Karpas-422 (cell line): ENCODE measurements around the gene SEH1L. TPM values are rescaled to one million over a fixed set of nuclear protein-coding genes. Genes with fewer than 3 reads are reported as not detected.
"Not testable (repeated sequence)": the region's sequence is repeated elsewhere in the genome, so short reads cannot be mapped to it uniquely, and the experiment has no call there.

Experiments used
- DNase-seq: peaks from one replicate; pipeline ENCODE4 v3.0.0-alpha.2; 2015
- H2AFZ ChIP-seq: fragments of 200-600 bp; sonication (generic); 2 replicates; pipeline ENCODE4 v1.6.1; 2014; ENCODE audit warnings: antibody characterized with exemption, low read length, mixed read lengths
- H3K27ac ChIP-seq: fragments of 200-600 bp; sonication (generic); 2 replicates; pipeline ENCODE4 v1.5.1; 2014; ENCODE audit warnings: mild to moderate bottlenecking, low read length, moderate library complexity
- H3K27me3 ChIP-seq: fragments of 200-600 bp; sonication (generic); 2 replicates; pipeline ENCODE4 v1.6.1; 2014; ENCODE audit warnings: low read length, mixed read lengths
- H3K36me3 ChIP-seq: fragments of 200-600 bp; sonication (generic); 2 replicates; pipeline ENCODE4 v1.6.1; 2014; ENCODE audit warnings: low read length, mixed read lengths; ENCODE audit not compliant: insufficient read depth
- H3K4me1 ChIP-seq: fragments of 200-600 bp; sonication (generic); 2 replicates; pipeline ENCODE4 v1.6.1; 2014; ENCODE audit warnings: mild to moderate bottlenecking, low read length, mixed read lengths
- H3K4me2 ChIP-seq: fragments of 200-600 bp; sonication (generic); 2 replicates; pipeline ENCODE4 v1.6.1; 2014; ENCODE audit warnings: low read length, low read depth, mild to moderate bottlenecking; ENCODE audit not compliant: poor library complexity, severe bottlenecking
- H3K4me3 ChIP-seq: fragments of 200-600 bp; sonication (generic); 2 replicates; pipeline ENCODE4 v1.5.1; 2014; ENCODE audit warnings: mild to moderate bottlenecking, antibody characterized with exemption, low read length, mixed read lengths
- H3K79me2 ChIP-seq: fragments of 200-600 bp; sonication (generic); 2 replicates; pipeline ENCODE4 v1.6.1; 2014; ENCODE audit warnings: mild to moderate bottlenecking, low read length, mixed read lengths
- H3K9ac ChIP-seq: fragments of 200-600 bp; sonication (generic); 2 replicates; pipeline ENCODE4 v1.6.0; 2014; ENCODE audit warnings: low read length
- H3K9me2 ChIP-seq: fragments of 200-600 bp; sonication (generic), shearing (Covaris generic); replicated peaks from 2 replicates; pipeline ENCODE4 v1.6.0; 2014; ENCODE audit warnings: mild to moderate bottlenecking, low read length, moderate library complexity; ENCODE audit not compliant: insufficient read depth
- H3K9me3 ChIP-seq: fragments of 300-700, 200-600 bp; sonication (generic); 2 replicates; pipeline ENCODE4 v1.6.1; 2014; ENCODE audit warnings: low read length, mixed read lengths
- H4K20me1 ChIP-seq: fragments of 200-600 bp; sonication (generic); 2 replicates; pipeline ENCODE4 v1.6.1; 2014; ENCODE audit warnings: mild to moderate bottlenecking, antibody characterized with exemption, low read length, low read depth; ENCODE audit not compliant: insufficient read depth
- total RNA-seq: library from RNA; depleted of rRNA; stranded (reverse); fragments of >200 nt; shearing (Covaris generic); gene quantifications from 2 replicates; pipeline ENCODE4 v1.2.3, GENCODE V29; 2014; ENCODE audit warnings: low replicate concordance

The SEH1L gene
- total RNA-seq, 1 experiment from 2014 or later = 64.4 TPM

DNA sequence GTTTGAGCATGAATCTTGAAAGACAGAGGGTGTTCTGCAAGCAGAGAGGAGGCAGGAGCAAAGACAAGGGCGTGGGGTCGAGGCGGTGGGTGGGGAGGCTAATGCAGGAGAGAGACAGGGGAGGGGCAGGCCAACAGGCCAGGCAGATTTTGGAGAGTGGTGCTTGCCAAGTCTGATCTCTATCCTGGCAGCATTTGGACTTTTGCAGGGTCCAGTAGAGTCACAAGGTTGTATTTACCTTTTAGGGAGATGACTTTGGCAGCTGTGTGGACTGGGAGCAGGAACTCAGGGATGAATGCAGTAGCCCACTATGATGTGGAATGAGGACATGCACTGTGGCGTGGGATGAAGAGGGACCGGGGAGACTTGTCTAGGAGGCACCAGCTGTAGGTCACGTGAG is 27.7 kb downstream of the SEH1L start:
- no peak for DNase-seq
- peaks cover 39% of the 10 kb centered on the region for H3K36me3 ChIP-seq

DNA sequence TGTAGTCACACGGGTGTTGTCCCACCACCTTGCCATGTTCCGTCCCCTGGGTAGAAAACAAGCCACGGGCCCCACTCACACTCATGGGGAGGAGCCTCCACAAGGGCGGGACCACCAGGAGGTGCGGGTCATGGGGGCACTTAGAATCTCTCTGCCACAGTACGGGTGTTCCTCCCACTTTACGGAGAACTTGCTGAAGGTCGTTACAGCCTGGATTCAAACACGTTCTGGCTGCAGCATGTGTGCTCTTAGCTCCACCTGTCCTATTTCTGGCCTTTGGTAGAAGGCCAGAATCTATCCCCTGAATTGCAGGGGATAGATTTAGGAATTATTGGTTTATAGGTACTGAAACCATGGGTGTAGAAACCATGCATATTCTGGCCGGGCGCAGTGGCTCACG is 28.5 kb downstream of the SEH1L start:
- H3K4me3 ChIP-seq = no peak overlapping the region
- no peaks in the 10 kb centered on the region for H3K27me3 ChIP-seq
- no peaks in the 10 kb centered on the region for H3K4me1 ChIP-seq
- H3K9me2 ChIP-seq = no peaks in the 10 kb centered on the region
- no peaks in the 10 kb centered on the region for H3K9me3 ChIP-seq
- H3K36me3 ChIP-seq = peaks cover 38% of the 10 kb centered on the region
- no peak overlapping the region for H3K9ac ChIP-seq
- H2AFZ ChIP-seq = no peak overlapping the region
- no peak overlapping the region for H3K4me2 ChIP-seq
- DNase-seq = no peak
- H4K20me1 ChIP-seq = no peaks in the 10 kb centered on the region
- no peak overlapping the region for H3K27ac ChIP-seq
- peaks cover 38% of the 10 kb centered on the region for H3K79me2 ChIP-seq

More for the DNA sequence above, 27.7 kb downstream of the SEH1L start:
- Histone ChIP-seq H3K4me3 (no peak overlapping the region), H3K9me2 (no peaks in the 10 kb centered on the region), H2AFZ (no peak overlapping the region), H3K9me3 (no peaks in the 10 kb centered on the region), H3K4me2 (no peak overlapping the region), H3K27ac (no peak overlapping the region), H3K9ac (no peak overlapping the region), H4K20me1 (no peaks in the 10 kb centered on the region), H3K79me2 (peaks cover 44% of the 10 kb centered on the region), H3K27me3 (no peaks in the 10 kb centered on the region), H3K4me1 (no peaks in the 10 kb centered on the region)

DNA sequence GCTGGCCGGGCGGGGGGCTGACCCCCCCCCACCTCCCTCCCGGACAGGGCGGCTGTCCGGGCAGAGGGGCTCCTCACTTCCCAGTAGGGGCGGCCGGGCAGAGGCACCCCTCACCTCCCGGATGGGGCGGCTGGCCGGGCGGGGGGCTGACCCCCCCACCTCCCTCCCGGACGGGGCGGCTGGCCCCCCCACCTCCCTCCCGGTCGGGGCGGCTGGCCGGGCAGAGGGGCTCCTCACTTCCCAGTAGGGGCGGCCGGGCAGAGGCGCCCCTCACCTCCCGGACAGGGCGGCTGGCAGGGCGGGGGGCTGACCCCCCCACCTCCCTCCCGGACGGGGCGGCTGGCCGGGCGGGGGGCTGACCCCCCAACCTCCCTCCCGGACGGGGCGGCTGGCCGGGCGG is 32.3 kb downstream of the SEH1L start:
- H3K9me2 ChIP-seq, DNase-seq, H3K9ac ChIP-seq, H3K4me2 ChIP-seq, H4K20me1 ChIP-seq, H3K27me3 ChIP-seq, H2AFZ ChIP-seq, H3K27ac ChIP-seq, H3K9me3 ChIP-seq, H3K4me1 ChIP-seq, H3K4me3 ChIP-seq: not testable (repeated sequence)
- Histone ChIP-seq H3K36me3 (peaks cover 41% of the 10 kb centered on the region), H3K79me2 (peaks cover 27% of the 10 kb centered on the region)

DNA sequence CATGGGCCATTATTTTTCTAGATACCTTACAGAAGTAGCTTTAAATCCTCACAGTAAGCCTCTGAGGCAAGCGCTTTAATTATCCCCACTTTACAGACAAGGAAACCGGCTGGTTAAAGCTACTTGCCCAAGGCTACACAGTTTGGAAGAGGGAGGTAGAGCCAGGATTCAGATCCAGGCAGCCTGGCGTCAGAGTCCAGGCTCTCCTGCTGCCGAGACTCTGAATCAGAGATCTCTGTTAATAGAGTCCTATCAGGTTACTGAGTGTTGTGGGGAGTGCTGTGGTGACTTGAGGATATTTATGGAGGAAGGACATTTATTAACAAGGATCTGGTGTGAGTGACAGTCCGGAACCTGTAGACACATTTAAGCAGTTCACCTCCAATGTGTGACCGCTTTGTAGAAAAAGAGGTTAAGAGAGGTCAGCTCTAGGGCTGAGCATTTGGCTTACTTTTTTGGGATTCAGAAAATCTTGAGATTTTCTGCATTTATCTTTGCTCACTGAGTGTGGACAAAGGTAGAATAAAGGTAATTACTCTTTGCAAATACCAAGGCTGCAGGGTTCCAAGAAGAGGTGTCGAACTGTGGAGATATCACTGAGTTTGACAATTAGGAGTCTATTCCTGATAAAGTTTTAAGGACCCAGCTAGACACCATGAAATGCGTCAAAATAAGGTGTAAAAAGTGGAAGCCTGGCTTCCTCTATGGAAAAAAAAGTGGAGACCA is 41.7 kb downstream of the SEH1L start:
- H3K36me3 ChIP-seq = peaks cover 24% of the 10 kb centered on the region; the same call in 1 of the 2 replicates
- no peaks in the 10 kb centered on the region for H3K9me2 ChIP-seq
- DNase-seq = no peak
- H3K9ac ChIP-seq = peak overlapping the region; percentile 93; the same call in 1 of the 2 replicates
- H3K4me2 ChIP-seq = peak overlapping the region; percentile 87
- H3K27ac ChIP-seq = no peak overlapping the region; the same call in 1 of the 2 replicates
- peaks cover 31% of the 10 kb centered on the region for H3K79me2 ChIP-seq
- peaks cover 5% of the 10 kb centered on the region; the same call in 1 of the 2 replicates for H4K20me1 ChIP-seq
- H3K27me3 ChIP-seq = no peaks in the 10 kb centered on the region
- H3K4me3 ChIP-seq = peak overlapping the region; percentile 90; the same call in 1 of the 2 replicates
- peaks cover 27% of the 10 kb centered on the region for H3K4me1 ChIP-seq
- no peaks in the 10 kb centered on the region for H3K9me3 ChIP-seq
- H2AFZ ChIP-seq = no peak overlapping the region

DNA sequence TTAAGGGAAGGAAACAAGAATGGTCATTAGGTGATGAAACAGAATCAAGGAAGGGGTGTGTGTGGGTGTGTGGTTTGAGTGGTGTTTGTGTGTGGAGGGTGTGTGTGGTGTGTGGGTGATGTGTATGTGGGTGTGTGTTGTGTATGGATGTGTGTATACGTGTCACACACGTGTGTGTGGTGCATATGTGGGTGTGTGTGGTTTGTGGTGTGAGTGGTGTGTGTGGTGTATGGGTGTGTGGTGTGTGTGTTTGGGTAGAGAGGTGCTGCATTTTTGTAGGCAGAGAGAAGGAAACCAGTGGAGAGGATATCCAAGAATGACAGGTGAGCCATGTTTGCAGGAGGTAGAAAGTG is 42.3 kb downstream of the SEH1L start:
- peaks cover 35% of the 10 kb centered on the region for H3K79me2 ChIP-seq
- DNase-seq = peak; percentile 48
- peaks cover 21% of the 10 kb centered on the region; the same call in 1 of the 2 replicates for H3K36me3 ChIP-seq
- H3K9ac ChIP-seq = peak overlapping the region; percentile 93
- peaks cover 27% of the 10 kb centered on the region for H3K4me1 ChIP-seq
- no peaks in the 10 kb centered on the region for H3K9me2 ChIP-seq
- H2AFZ ChIP-seq = no peak overlapping the region
- no peaks in the 10 kb centered on the region for H3K27me3 ChIP-seq
- peak overlapping the region; percentile 90 for H3K4me3 ChIP-seq
- peak overlapping the region; percentile 87 for H3K4me2 ChIP-seq
- peak overlapping the region; percentile 87 for H3K27ac ChIP-seq
- no peaks in the 10 kb centered on the region for H3K9me3 ChIP-seq
- H4K20me1 ChIP-seq = peaks cover 5% of the 10 kb centered on the region; the same call in 1 of the 2 replicates

DNA sequence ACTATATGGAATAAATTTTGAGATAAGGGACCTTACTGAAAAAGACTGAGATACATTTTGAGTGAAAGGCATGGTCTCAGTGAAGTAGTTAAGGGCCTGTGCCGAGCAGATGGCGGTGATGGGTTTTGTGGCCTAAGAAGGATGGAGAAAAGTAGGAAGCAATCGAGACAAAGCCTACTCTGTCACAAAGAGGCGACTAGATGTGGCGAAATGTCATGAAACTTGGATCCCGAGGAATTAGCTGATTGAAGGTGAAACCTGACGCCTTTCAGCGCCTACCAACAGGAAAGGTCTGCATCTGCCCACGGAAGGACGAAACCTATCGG is 42.8 kb downstream of the SEH1L start:
- Histone ChIP-seq H3K9me2 (no peaks in the 10 kb centered on the region), H2AFZ (peak overlapping the region; percentile 63; the same call in 1 of the 2 replicates), H3K4me1 (peaks cover 30% of the 10 kb centered on the region), H3K4me2 (peak overlapping the region; percentile 87), H3K27ac (peak overlapping the region; percentile 87), H3K4me3 (peak overlapping the region; percentile 90), H3K9ac (peak overlapping the region; percentile 93), H3K36me3 (peaks cover 18% of the 10 kb centered on the region), H3K27me3 (no peaks in the 10 kb centered on the region), H3K9me3 (no peaks in the 10 kb centered on the region), H3K79me2 (peaks cover 40% of the 10 kb centered on the region), H4K20me1 (peaks cover 5% of the 10 kb centered on the region; the same call in 1 of the 2 replicates)
- no peak for DNase-seq

DNA sequence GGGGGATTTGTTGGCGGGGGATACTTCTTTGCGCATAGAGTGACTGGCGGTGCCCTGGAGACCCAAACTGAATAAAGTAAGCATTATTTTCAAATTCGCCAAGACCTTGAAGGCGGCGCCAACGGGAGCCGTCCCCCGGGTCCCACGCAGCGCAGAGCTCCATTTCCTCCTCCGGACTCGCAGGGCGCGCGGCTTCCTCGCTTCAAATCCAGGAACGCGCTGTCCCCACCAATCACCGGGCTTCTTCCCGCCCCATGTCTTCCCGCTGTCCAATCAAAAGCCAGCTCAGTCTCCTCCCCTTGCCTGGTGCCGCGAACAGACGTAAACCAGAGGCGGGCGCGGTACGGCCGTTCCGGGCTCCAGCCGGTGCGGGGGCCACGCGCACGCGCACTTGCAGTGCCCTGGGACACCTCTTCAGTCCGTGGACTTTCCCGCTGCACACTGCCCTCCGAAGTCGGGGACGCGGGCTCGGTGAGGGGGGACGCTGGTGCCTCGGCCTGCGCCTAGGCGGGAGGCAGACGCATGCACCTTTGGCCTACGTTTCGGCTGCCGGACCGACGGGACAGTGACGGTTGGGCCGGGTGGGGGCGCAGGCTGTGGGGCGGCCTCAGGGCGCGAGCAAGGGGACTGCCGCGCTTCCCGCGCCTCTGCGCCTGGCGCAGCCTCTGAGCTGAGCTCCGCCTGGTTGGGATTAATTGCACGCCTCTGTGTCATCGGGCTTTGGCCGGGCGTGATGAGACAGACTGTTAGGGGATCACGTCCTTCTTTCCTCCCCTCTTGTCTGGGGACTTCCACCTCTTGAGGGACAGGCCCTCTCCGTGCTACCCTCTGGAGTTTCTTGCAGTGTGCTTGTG is 43.4 kb downstream of the SEH1L start, which contains the start of gene CEP192:
Gene CEP192, plus strand, starts transcription at position 396 of the 854 bp plus-strand sequence. CDS start 8,063 bp downstream, outside the sequence.
- Histone ChIP-seq H3K36me3 (peaks cover 12% of the 10 kb centered on the region), H3K27me3 (no peaks in the 10 kb centered on the region), H4K20me1 (peaks cover 5% of the 10 kb centered on the region; the same call in 1 of the 2 replicates), H3K4me1 (peaks cover 36% of the 10 kb centered on the region), H3K27ac (peak within 1 kb of the TSS; percentile 87), H3K79me2 (peaks cover 46% of the 10 kb centered on the region), H3K9ac (peak within 1 kb of the TSS; percentile 93), H3K9me2 (no peaks in the 10 kb centered on the region), H3K4me3 (peak within 1 kb of the TSS; percentile 90), H3K9me3 (no peaks in the 10 kb centered on the region), H2AFZ (peak within 1 kb of the TSS; percentile 63; the same call in 1 of the 2 replicates), H3K4me2 (peak within 1 kb of the TSS; percentile 87)
- DNase-seq = peak; percentile 99

DNA sequence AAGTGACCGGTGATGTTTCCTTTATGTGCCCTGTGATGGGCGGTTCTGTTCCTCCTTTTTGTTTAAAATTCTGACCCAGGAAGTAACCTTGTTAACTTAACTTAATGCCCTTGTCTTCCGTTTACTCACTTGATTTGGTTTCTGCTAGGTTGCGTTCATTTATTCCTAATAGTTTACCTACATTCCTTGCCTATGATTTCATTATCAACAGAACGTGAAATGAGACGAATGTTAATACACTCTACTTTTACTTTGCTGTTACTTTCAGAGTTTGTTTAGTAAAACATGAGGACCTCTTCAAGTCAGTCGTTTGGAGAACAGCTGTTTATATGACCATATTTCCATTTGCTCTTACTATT is 44.0 kb downstream of the SEH1L start:
- H3K4me2 ChIP-seq = peak overlapping the region; percentile 87
- H3K27ac ChIP-seq = peak overlapping the region; percentile 87
- no peaks in the 10 kb centered on the region for H3K9me3 ChIP-seq
- H3K4me1 ChIP-seq = peaks cover 42% of the 10 kb centered on the region
- H4K20me1 ChIP-seq = peaks cover 5% of the 10 kb centered on the region; the same call in 1 of the 2 replicates
- H2AFZ ChIP-seq = peak overlapping the region; percentile 47; the same call in 1 of the 2 replicates
- H3K4me3 ChIP-seq = peak overlapping the region; percentile 90
- peaks cover 52% of the 10 kb centered on the region for H3K79me2 ChIP-seq
- H3K9ac ChIP-seq = peak overlapping the region; percentile 93
- peaks cover 11% of the 10 kb centered on the region for H3K36me3 ChIP-seq
- H3K9me2 ChIP-seq = no peaks in the 10 kb centered on the region
- no peak for DNase-seq
- H3K27me3 ChIP-seq = no peaks in the 10 kb centered on the region
